Testis (tissue), 3 donors: Measurements from ENCODE around the gene PRB3. TPM values are rescaled to one million over a fixed set of nuclear protein-coding genes. Genes with fewer than 3 reads are reported as not detected.

Experiments
- DNase-seq: peaks from one replicate; pipeline ENCODE4 v3.0.0-alpha.2; 2019
- H3K27ac ChIP-seq, 2 donors: fragments of 200-600 bp; sonication (generic); one replicate each; pipeline ENCODE4 v1.5.1; 2019
- H3K27me3 ChIP-seq: fragments of 200-600 bp; sonication (generic); one replicate; pipeline ENCODE4 v1.5.1; 2019
- H3K36me3 ChIP-seq: fragments of 200-600 bp; sonication (generic); one replicate; pipeline ENCODE4 v1.5.1; 2017; ENCODE audit warnings: low read depth; ENCODE audit errors: missing control alignments
- H3K4me1 ChIP-seq: fragments of 200-600 bp; sonication (generic); one replicate; pipeline ENCODE4 v1.5.1; 2019
- H3K4me3 ChIP-seq, 2 donors: fragments of 200-600 bp; sonication (generic); one replicate each; pipeline ENCODE4 v1.5.1; 2017 to 2019
- H3K9me3 ChIP-seq: fragments of 200-600 bp; sonication (generic); one replicate; pipeline ENCODE4 v1.5.1; 2017
- POLR2A ChIP-seq: fragments of 450-650 bp; IDR thresholded peaks from one replicate; pipeline ENCODE4 v1.6.1; 2017; ENCODE audit warnings: antibody characterized with exemption, mild to moderate bottlenecking, moderate library complexity
- WGBS, 2 donors: methylation state at CpG; one replicate each; pipeline ENCODE4 v1.1.5; 2018; 5-methylcytosine and 5-hydroxymethylcytosine counted together
- intact Hi-C: fragments of 100-400 bp; cut with DNase I; formaldehyde crosslinking; loops from one replicate; pipeline ENCODE4 v1.15.1; 2023; ENCODE audit warnings: low total_unique reads
- polyA plus RNA-seq: library from polyadenylated mRNA; stranded (reverse); fragments of 350-450 nt; fragmentation: Illumina TruSeq; extraction: RNeasy Lipid Tissue Mini Kit (QIAGEN cat#74804); gene quantifications from one replicate; pipeline ENCODE4 v1.2.3, GENCODE V29; 2014; ENCODE audit warnings: low read depth, low replicate concordance; ENCODE audit not compliant: insufficient read depth
- total RNA-seq, 2 donors: library from RNA; depleted of rRNA; stranded (reverse); fragments of >200 nt; gene quantifications; one replicate each; pipeline ENCODE4 v1.2.3, GENCODE V29; 2016
- TF ChIP-seq, protein P1 (sequence below), 3 experiments: fragments of 450-650 bp in 2 of 3; fragments of 200-600 bp in 1 of 3; sonication (generic) in 1 of 3; IDR thresholded peaks; one replicate each; pipeline ENCODE4 v1.5.1; 2016 to 2019; ENCODE audit warnings: antibody characterized with exemption in 3 of 3, mild to moderate bottlenecking in 2 of 3, moderate library complexity in 1 of 3

Gene PRB3
- total and polyA plus RNA-seq, 3 donors from 2014 or later: 0.39 to 0.82 TPM; not detected in 1

DNA sequence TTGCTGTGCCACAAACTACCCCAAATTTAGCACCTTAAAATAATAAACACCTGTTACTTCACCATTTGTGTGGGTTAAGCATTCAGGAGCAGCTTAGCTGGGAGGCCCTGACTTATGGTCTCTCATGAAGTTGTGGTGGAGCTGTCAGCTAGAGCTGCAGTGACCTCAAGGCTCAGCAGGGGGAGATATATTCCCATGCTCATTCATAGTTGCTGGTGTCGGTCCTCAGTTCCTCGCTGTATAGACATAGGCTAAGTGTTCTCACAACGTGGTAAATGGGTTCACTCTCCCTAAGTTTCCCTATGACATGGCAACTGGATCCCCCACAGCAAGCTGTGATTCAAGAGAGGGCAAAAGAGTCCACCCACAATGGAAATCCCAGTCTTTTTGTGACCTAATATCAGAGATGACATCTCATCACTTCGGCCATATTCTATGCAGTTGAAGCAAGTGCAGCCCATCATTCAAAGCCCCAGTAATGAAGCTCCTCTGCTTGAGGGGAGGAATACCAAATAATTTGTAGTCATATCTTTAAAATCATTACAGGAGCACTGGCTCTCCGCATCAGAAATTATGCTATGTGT, 41.1 kb downstream of the PRB3 start:
- no peak for TF ChIP-seq POLR2A
- TF ChIP-seq, protein P1, sequence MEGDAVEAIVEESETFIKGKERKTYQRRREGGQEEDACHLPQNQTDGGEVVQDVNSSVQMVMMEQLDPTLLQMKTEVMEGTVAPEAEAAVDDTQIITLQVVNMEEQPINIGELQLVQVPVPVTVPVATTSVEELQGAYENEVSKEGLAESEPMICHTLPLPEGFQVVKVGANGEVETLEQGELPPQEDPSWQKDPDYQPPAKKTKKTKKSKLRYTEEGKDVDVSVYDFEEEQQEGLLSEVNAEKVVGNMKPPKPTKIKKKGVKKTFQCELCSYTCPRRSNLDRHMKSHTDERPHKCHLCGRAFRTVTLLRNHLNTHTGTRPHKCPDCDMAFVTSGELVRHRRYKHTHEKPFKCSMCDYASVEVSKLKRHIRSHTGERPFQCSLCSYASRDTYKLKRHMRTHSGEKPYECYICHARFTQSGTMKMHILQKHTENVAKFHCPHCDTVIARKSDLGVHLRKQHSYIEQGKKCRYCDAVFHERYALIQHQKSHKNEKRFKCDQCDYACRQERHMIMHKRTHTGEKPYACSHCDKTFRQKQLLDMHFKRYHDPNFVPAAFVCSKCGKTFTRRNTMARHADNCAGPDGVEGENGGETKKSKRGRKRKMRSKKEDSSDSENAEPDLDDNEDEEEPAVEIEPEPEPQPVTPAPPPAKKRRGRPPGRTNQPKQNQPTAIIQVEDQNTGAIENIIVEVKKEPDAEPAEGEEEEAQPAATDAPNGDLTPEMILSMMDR (IDR thresholded peaks at IDR 0.05): peak in 2 of 3 experiments; percentile 25 to 41
- Histone ChIP-seq H3K4me3 (no peak overlapping the region), H3K4me1 (no peaks in the 10 kb centered on the region), H3K9me3 (no peaks in the 10 kb centered on the region), H3K27ac (no peak overlapping the region), H3K27me3 (no peaks in the 10 kb centered on the region), H3K36me3 (no peaks in the 10 kb centered on the region)
- WGBS, 2 donors: 53 to 59% methylated on average over 5 of the region's 5 CpGs
- intact Hi-C loops: no loop called here
- DNase-seq: peak; percentile 68

- 84 to 91% methylated on average over 4 of the region's 4 CpGs for WGBS, 2 donors
- no peak for DNase-seq
- H3K27me3 ChIP-seq: no peaks in the 10 kb centered on the region
- H3K36me3 ChIP-seq: no peaks in the 10 kb centered on the region
- no peaks in the 10 kb centered on the region for H3K4me1 ChIP-seq
- intact Hi-C loops: no loop called here
- no peak overlapping the region for H3K27ac ChIP-seq
- H3K4me3 ChIP-seq: no peak overlapping the region
- TF ChIP-seq, protein P1 (IDR thresholded peaks at IDR 0.05): no peak
- no peak for TF ChIP-seq POLR2A
- H3K9me3 ChIP-seq: no peaks in the 10 kb centered on the region
Measured at GRCh38 chr12:11227373-11227772, 42.1 kb downstream of the PRB3 start.

Other genes with a start within 250 kb of the PRB3 start
- 10 to 100 TPM in 1 of 2 donors, 1 to 10 TPM in 1; 9.3 to 10.4 TPM for gene TAS2R19, start 247.1 kb downstream of the PRB3 start, total RNA-seq
- gene TAS2R19, start 247.1 kb downstream of the PRB3 start, polyA plus RNA-seq: 0.34 TPM
- 10 to 100 TPM in 1 of 2 donors, 1 to 10 TPM in 1; 7.7 to 10.3 TPM for gene TAS2R31, start 238.3 kb downstream of the PRB3 start, total RNA-seq
- gene TAS2R31, start 238.3 kb downstream of the PRB3 start, polyA plus RNA-seq: not detected
- gene TAS2R46, start 207.4 kb downstream of the PRB3 start, total RNA-seq: 1 to 10 TPM; 3.2 to 5.4 TPM
- gene TAS2R46, start 207.4 kb downstream of the PRB3 start, polyA plus RNA-seq: not detected
- gene TAS2R43, start 177.4 kb downstream of the PRB3 start, total RNA-seq: 1 to 10 TPM in 1 of 2 donors, under 1 TPM in 1; 0.87 to 7.2 TPM
- not detected for gene TAS2R43, start 177.4 kb downstream of the PRB3 start, polyA plus RNA-seq
- 10 to 100 TPM; 11.1 to 11.3 TPM for gene TAS2R30, start 135.1 kb downstream of the PRB3 start, total RNA-seq
- not detected for gene TAS2R30, start 135.1 kb downstream of the PRB3 start, polyA plus RNA-seq
- gene SMIM10L1, start 98.5 kb downstream of the PRB3 start, total RNA-seq: 10 to 100 TPM in 1 of 2 donors, 1 to 10 TPM in 1; 7.6 to 11.0 TPM
- 4.4 TPM for gene SMIM10L1, start 98.5 kb downstream of the PRB3 start, polyA plus RNA-seq
- under 1 TPM in 1 of 2 donors, not detected in 1; 0.71 TPM for gene TAS2R42, start 82.8 kb downstream of the PRB3 start, total RNA-seq
- gene TAS2R42, start 82.8 kb downstream of the PRB3 start, polyA plus RNA-seq: not detected
- gene PRB4, start 40.7 kb upstream of the PRB3 start, total RNA-seq: not detected
- gene PRB4, start 40.7 kb upstream of the PRB3 start, polyA plus RNA-seq: not detected
- under 1 TPM in 1 of 2 donors, not detected in 1; 0.62 TPM for gene PRB2, start 125.9 kb upstream of the PRB3 start, total RNA-seq
- gene PRB2, start 125.9 kb upstream of the PRB3 start, polyA plus RNA-seq: 1.3 TPM